Activated CD4-positive, alpha-beta T cell treated with anti-CD3 and anti-CD28 coated beads, Interleukin-2, Interleukin-4, amounts not matched to agents 100 ng/mL and 50 ng/mL, durations not matched to agents 16 hours and 8 hours (primary cell): ENCODE data around the gene PCSK4.
"Not testable (repeated sequence)": the region's sequence is repeated elsewhere in the genome, so short reads cannot be mapped to it uniquely, and the experiment has no call there.

Experiments
- DNase-seq: peaks from one replicate; pipeline ENCODE4 v3.0.0-alpha.2; 2020; ENCODE audit warnings: low spot score

PCSK4 gene

GRCh38 chr19:1487576-1488281 lies 2.4 kb downstream of the PCSK4 start:
- no peak for DNase-seq

- no peak for DNase-seq
These were observed 3.2 kb downstream of the PCSK4 start for GRCh38 chr19:1486720-1487575.

- DNase-seq: no peak
These were observed 6.1 kb downstream of the PCSK4 start for GRCh38 chr19:1483979-1484428.

- no peak for DNase-seq
These were observed 6.8 kb downstream of the PCSK4 start for GRCh38 chr19:1483131-1483978.

- DNase-seq: no peak
These were observed 7.6 kb downstream of the PCSK4 start for GRCh38 chr19:1482361-1483130.

GRCh38 chr19:1481893-1482360 lies 8.2 kb downstream of the PCSK4 start:
- no peak for DNase-seq

- no peak for DNase-seq
These were observed 8.8 kb downstream of the PCSK4 start for GRCh38 chr19:1481224-1481892.

- peak; percentile 96 for DNase-seq
These were observed 11.0 kb downstream of the PCSK4 start, which contains the start of gene C19orf25 for GRCh38 chr19:1478934-1479707. TSS of gene C19orf25 (minus strand) at chr19:1479215. CDS start at chr19:1478903, 312 bp downstream.

GRCh38 chr19:1477056-1477455 lies 13.1 kb downstream of the PCSK4 start:
- not testable (repeated sequence) for DNase-seq

- DNase-seq: no peak
These were observed 14.3 kb downstream of the PCSK4 start for GRCh38 chr19:1475751-1476437.

GRCh38 chr19:1474765-1475351 lies 15.3 kb downstream of the PCSK4 start:
- no peak for DNase-seq

- no peak for DNase-seq
These were observed 16.0 kb downstream of the PCSK4 start for GRCh38 chr19:1474011-1474764.

GRCh38 chr19:1473085-1473851 lies 16.9 kb downstream of the PCSK4 start:
- no peak for DNase-seq

GRCh38 chr19:1472231-1473084 lies 17.7 kb downstream of the PCSK4 start:
- DNase-seq: no peak

- DNase-seq: no peak
These were observed 18.5 kb downstream of the PCSK4 start for GRCh38 chr19:1471515-1472160.

- DNase-seq: no peak
These were observed 19.1 kb downstream of the PCSK4 start for GRCh38 chr19:1471010-1471514.
